DOHH2 (cell line): ENCODE results near the gene GNB1L.
"Not testable (repeated sequence)": the region's sequence is repeated elsewhere in the genome, so short reads cannot be mapped to it uniquely, and the experiment has no call there.

Source experiments
- H3F3A ChIP-seq: fragments of 200-600 bp; sonication (generic), shearing (Covaris generic); 2 replicates; pipeline ENCODE4 v1.6.0; 2016; ENCODE audit warnings: antibody characterized with exemption, mild to moderate bottlenecking; ENCODE audit not compliant: control insufficient read depth, insufficient read depth
- H3K27ac ChIP-seq: fragments of 200-600 bp; sonication (generic); 2 replicates; pipeline ENCODE4 v1.5.1; 2014; ENCODE audit warnings: low read depth, mild to moderate bottlenecking, low read length, moderate library complexity
- H3K27me3 ChIP-seq: fragments of 200-600 bp; sonication (generic); 2 replicates; pipeline ENCODE4 v1.6.1; 2014; ENCODE audit warnings: mild to moderate bottlenecking, low read length, mixed read lengths; ENCODE audit not compliant: control insufficient read depth
- H3K36me3 ChIP-seq: fragments of 200-600 bp; sonication (generic); 2 replicates; pipeline ENCODE4 v1.6.1; 2014; ENCODE audit warnings: mild to moderate bottlenecking, low read length, moderate library complexity, mixed read lengths; ENCODE audit not compliant: control insufficient read depth
- H3K4me1 ChIP-seq: fragments of 200-600 bp; sonication (generic); 2 replicates; pipeline ENCODE4 v1.6.1; 2014; ENCODE audit warnings: mild to moderate bottlenecking, low read length, mixed read lengths; ENCODE audit not compliant: control insufficient read depth
- H3K4me2 ChIP-seq: fragments of 200-600 bp; sonication (generic); 2 replicates; pipeline ENCODE4 v1.6.0; 2014; ENCODE audit warnings: mild to moderate bottlenecking, low read length, moderate library complexity
- H3K4me3 ChIP-seq: fragments of 200-600 bp; sonication (generic); 2 replicates; pipeline ENCODE4 v1.5.1; 2014; ENCODE audit warnings: mild to moderate bottlenecking, low read length, mixed read lengths
- H3K79me2 ChIP-seq: fragments of 200-600 bp; sonication (generic); 2 replicates; pipeline ENCODE4 v1.6.1; 2014; ENCODE audit warnings: mild to moderate bottlenecking, low read length, mixed read lengths; ENCODE audit not compliant: control insufficient read depth
- H3K9me2 ChIP-seq: fragments of 200-600 bp; sonication (generic); replicated peaks from 2 replicates; pipeline ENCODE4 v1.6.1; 2014; ENCODE audit warnings: mild to moderate bottlenecking, low read length, mixed read lengths; ENCODE audit not compliant: control insufficient read depth
- H3K9me3 ChIP-seq: fragments of 200-600 bp; sonication (generic); 2 replicates; pipeline ENCODE4 v1.6.1; 2014; ENCODE audit warnings: antibody characterized with exemption, low read length, mixed read lengths; ENCODE audit not compliant: control insufficient read depth, insufficient read depth
- H4K20me1 ChIP-seq: fragments of 200-600 bp; sonication (generic); 2 replicates; pipeline ENCODE4 v1.6.0; 2014; ENCODE audit warnings: low read depth, mild to moderate bottlenecking, antibody characterized with exemption, low read length, moderate library complexity; ENCODE audit not compliant: control insufficient read depth, insufficient read depth
- CTCF ChIP-seq: fragments of 200-600 bp; sonication (generic); IDR thresholded peaks from one replicate; pipeline ENCODE4 v1.5.1; 2014; ENCODE audit warnings: antibody characterized with exemption, mild to moderate bottlenecking, low read depth, low read length; ENCODE audit not compliant: poor library complexity, severe bottlenecking
- EZH2phosphoT487 ChIP-seq: fragments of 200-600 bp; sonication (generic); IDR thresholded peaks from 2 replicates; pipeline ENCODE4 v1.6.1; 2017; ENCODE audit warnings: borderline replicate concordance, mild to moderate bottlenecking, antibody characterized with exemption, low read length, moderate library complexity, mixed read lengths

The GNB1L gene

GRCh38 chr22:19885841-19886592 lies 31.3 kb upstream of the GNB1L start:
- H3K4me3 ChIP-seq: peak overlapping the region; percentile 43; the same call in 1 of the 2 replicates
- H3K36me3 ChIP-seq: peaks cover 4% of the 10 kb centered on the region
- H3K27ac ChIP-seq: peak overlapping the region; percentile 58
- TF ChIP-seq EZH2phosphoT487: no peak
- H4K20me1 ChIP-seq: no peaks in the 10 kb centered on the region
- H3F3A ChIP-seq: peaks cover 6% of the 10 kb centered on the region; the same call in 1 of the 2 replicates
- H3K4me1 ChIP-seq: peaks cover 41% of the 10 kb centered on the region
- no peaks in the 10 kb centered on the region for H3K27me3 ChIP-seq
- H3K4me2 ChIP-seq: peak overlapping the region; percentile 63
- H3K9me2 ChIP-seq: no peaks in the 10 kb centered on the region
- no peaks in the 10 kb centered on the region for H3K79me2 ChIP-seq
- H3K9me3 ChIP-seq: no peaks in the 10 kb centered on the region

DNA sequence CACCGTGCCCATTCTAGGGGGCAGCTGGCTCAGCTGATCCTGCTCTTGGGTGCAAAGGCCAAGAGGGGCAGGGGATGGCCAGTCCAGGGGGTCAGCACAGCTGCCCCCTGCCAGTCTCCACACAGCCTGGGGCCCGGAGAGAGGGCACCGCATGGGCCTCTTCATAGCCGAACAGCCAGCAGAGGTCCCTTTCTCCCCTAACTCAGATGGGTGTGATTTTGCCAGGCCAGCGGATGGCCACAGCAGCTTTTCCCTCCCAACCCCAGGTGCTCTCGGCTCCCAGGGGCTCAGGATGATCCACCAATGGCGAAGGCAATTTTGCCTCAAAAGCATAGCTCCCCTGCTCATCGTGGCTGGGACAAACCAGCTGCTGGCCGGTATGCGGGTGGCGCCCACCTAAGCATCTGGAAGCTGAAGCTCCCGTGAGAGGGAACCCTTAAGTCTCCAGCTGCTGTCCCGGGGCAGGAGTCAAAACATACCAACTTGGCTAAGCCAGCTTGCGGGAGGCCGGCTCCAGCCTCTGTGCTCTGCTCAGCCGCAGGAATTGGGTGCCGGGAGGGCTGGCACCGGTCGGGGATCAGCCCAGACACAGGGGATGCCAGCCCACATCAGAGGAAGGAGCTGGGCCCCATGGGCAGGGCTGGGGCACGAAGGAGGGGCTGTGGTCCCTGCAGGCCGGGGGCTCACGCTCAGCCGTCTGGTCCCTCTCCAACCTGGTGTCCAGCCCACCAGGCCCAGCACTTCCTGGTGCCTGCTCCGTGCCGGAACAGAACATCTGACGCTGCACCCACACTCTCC lies 30.5 kb upstream of the GNB1L start:
- H3K9me3 ChIP-seq: no peaks in the 10 kb centered on the region
- H3K4me2 ChIP-seq: no peak overlapping the region
- H3K4me3 ChIP-seq: no peak overlapping the region
- no peaks in the 10 kb centered on the region for H4K20me1 ChIP-seq
- H3K4me1 ChIP-seq: peaks cover 33% of the 10 kb centered on the region
- no peaks in the 10 kb centered on the region for H3K9me2 ChIP-seq
- TF ChIP-seq EZH2phosphoT487 (no peak), CTCF (no peak)
- no peak overlapping the region for H3K27ac ChIP-seq
- no peaks in the 10 kb centered on the region for H3K79me2 ChIP-seq
- peaks cover 6% of the 10 kb centered on the region; the same call in 1 of the 2 replicates for H3F3A ChIP-seq
- no peaks in the 10 kb centered on the region for H3K36me3 ChIP-seq
- no peaks in the 10 kb centered on the region for H3K27me3 ChIP-seq

GRCh38 chr22:19884161-19884953 lies 29.7 kb upstream of the GNB1L start:
- Histone ChIP-seq H3K9me2 (no peaks in the 10 kb centered on the region), H3K79me2 (no peaks in the 10 kb centered on the region), H4K20me1 (no peaks in the 10 kb centered on the region), H3K27ac (no peak overlapping the region), H3F3A (no peaks in the 10 kb centered on the region), H3K27me3 (no peaks in the 10 kb centered on the region), H3K4me1 (peaks cover 26% of the 10 kb centered on the region), H3K9me3 (no peaks in the 10 kb centered on the region), H3K4me3 (no peak overlapping the region), H3K36me3 (no peaks in the 10 kb centered on the region), H3K4me2 (no peak overlapping the region)
- no peak for TF ChIP-seq CTCF
- TF ChIP-seq EZH2phosphoT487: no peak

- peaks cover 26% of the 10 kb centered on the region for H3K4me1 ChIP-seq
- H3K27me3 ChIP-seq, H3K4me2 ChIP-seq, H3K9me2 ChIP-seq, H3K79me2 ChIP-seq, H3K9me3 ChIP-seq, H4K20me1 ChIP-seq, H3K36me3 ChIP-seq, H3F3A ChIP-seq, H3K27ac ChIP-seq, H3K4me3 ChIP-seq: not testable (repeated sequence)
Measured at GRCh38 chr22:19883446-19883845, 28.8 kb upstream of the GNB1L start.
